AG20443 (cell line): ENCODE data around the gene RGS6.

Experiments used
- DNase-seq: peaks from one replicate; pipeline ENCODE4 v3.0.0; 2012; ENCODE audit warnings: low spot score, mixed read lengths

RGS6 gene

GRCh38 chr14:72164420-72165228 is 232.4 kb downstream of the RGS6 start:
- DNase-seq = no peak

DNA sequence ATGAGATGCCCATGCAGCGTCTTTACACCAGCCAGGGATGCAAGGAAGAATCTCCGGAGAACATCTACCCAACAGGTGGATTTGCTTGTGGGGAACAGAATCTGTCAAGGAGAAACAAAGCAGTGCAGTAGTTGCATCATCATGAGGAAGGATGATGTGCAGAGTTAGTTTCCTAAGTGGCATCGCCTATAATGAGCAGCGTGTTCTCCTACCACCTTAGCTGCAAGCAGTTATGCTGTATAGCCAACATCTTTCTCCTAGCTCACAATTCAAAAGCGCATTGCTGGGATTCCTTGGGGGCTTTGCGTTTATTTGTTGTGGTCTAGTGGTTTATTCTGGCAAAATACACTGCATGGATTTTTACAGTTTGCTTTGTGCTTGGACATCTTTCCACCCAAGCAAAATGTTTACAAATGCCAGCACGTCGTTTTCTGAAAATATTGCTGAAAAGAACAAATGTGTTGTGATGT is 233.0 kb downstream of the RGS6 start:
- DNase-seq = no peak

GRCh38 chr14:72169521-72169920 is 237.3 kb downstream of the RGS6 start:
- no peak for DNase-seq

DNA sequence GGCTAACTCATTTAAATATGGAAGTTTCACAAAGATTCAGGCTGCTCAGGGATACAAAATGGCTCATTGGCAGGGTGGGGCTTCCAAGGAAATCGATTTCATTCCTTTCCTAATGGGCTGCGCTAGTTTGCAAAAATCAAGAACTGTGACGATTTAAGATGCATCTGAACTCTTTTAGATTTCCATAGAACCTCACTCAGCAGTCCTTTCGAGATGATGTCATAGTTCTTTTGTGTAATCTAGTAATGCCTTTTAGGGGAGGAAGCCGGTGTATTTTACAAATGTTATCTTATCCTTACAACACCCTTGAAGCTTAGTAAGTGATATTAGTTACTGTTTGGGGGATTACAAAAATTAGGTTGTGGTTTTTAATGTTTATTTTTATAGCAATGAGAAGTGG is 239.8 kb downstream of the RGS6 start:
- no peak for DNase-seq

DNA sequence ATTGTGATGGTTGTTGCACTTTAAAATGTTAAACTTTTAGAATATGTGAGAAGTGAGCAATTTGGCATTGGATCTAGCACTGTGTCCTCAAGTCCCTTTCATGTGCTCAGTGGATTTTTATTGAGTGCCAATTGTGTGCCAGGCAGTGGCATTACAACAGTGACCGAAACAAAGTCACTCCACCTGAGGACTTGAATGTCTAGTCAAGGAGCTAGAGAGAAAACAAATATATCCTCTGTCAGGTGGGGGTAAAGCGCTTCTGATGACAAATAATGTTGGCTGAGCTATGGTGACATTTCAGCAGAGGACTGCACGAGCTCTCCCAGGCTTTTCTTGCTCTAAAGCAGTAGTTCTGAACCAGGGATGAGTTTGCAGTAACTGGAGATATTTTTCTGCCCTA is 240.4 kb downstream of the RGS6 start:
- no peak for DNase-seq

DNA sequence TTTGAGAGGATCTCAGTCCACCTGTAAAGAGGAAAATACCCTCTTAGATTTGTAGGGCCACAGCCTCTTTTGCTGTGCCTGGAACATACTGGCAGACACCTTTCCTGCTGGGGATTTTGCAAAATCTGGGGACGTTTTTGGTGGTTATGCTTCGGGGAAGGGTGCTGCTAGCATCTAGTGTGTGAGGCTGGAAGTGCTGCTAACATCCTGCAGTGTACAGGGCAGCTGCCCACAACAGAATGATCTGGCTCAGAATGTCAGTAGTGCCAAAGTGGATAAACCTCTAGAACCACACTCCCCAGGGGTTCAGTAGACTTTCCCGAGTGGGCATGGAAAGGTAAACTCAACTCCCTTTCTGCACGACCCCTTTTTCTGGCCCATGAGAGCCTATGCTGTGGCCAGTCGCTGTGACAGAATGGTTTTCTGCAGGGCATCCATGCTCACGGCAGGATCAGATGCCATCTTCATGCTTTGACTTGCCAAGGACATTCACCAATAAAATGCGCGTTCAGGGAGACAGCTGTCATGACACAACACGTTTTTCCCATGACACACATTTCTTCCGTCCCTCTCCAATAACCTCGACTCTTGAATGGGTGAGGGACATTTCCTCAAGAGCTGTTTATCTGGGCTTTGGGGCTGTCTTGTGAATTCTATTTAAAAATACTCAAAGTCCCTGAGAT is 240.9 kb downstream of the RGS6 start:
- no peak for DNase-seq

- DNase-seq = no peak
These were observed 245.0 kb downstream of the RGS6 start for GRCh38 chr14:72177251-72177650.

DNA sequence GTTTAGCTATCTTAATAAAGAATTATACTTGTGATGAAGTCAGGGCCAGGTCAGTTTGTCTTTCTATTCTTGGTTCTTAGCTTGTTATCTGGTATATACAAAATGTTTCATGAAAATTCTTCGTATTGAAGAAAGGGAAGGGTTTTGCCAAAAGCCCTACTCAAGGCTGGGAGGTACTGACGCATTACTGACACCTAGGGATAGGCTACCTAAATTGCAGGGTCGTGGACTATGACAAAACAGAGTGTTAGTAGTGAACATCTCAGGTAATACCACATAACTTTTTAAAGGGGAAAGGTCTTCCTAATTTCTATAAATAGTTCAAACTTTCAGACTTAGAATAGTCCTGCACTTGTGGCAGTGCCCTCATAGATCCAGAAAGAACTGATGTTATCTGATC is 246.3 kb downstream of the RGS6 start:
- no peak for DNase-seq

DNA sequence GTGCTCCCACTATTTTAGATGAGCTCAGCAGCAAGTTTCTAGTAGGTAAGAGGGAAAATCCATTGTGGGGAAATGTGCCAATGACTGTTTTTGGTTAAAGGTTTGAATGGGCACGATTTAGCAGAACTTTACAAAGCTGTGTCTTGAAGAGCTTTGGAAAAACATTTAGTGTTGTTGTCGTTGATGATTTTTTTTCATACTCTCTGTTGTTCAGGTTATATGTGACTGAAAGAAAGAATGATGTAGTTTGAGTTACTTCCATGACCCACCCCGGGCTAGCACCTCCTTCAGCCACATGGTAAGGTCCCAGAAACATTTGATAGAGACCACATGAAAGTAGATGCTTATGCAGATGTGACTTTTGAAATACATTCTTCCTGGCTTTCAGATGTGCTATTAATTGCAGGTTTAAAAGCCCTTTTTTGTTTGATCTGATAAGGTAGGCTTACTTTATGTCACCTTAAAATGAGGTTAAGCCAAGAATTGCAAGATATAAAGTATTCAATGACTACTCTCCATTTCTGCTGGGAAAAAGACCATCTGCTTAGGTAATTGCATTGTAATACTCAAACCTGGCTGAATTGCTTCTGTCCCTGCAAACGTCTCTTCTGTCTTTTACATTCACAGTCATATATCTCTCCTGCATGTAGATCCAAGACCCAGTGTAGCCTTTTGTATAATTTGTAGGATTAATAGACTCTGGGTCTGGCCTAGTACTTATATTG is 250.6 kb downstream of the RGS6 start:
- no peak for DNase-seq

DNA sequence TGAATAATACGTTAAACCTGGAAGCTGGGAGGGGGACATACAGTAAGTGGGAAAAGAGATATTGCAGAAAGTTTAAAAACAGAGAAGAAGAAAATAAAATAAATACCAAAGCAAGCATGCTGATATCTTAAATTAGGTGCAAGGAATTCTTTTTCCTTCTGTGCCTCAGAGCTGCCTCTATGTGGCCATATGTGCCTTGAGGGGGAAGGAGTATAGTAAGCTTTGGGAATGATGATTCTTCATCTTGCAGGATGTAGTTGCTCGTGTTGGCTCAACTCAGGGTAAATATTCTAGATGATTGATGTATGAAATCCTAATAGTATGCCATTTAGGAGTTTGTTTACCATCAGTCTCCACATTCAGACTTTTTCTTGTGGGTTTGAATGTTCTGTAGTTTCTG is 251.4 kb downstream of the RGS6 start:
- DNase-seq = no peak

- DNase-seq = no peak
These were observed 254.3 kb downstream of the RGS6 start for GRCh38 chr14:72186523-72186922.

DNA sequence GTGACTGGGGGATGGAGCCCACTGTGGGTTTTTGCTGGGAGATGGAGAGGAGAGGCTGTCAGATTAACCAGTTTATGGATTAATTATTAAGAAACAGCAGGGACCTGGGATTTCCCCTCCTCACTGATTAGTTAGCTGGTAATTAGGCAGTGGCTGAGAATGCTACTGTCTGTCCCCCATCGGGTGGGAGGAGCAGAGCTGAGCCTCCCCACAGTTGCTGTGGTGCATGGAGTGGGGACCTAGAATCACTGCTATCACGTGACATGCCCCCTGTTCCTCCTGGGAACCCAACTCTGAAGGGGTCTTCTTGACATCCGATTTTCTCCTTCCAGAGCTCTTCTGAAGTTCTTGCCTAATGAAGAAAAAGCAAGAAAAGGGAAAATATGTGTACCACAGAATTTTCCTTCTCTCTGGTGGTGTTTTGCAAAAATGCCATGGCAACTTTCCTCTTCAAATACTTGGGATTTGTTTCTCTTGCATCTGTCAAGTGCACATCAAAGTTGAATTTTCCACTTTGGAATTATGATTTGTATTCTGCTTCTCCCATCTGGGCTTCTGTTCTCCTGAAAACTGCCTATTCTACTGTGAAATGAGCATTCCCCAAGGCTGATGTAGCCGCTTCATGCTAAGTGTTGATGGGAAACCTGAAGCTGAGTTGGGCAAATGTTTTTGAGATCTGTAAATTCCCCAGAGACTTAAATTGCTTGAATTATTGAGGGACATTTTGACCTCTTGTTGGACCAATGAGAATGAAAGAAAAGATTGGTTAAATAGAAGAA is 264.2 kb downstream of the RGS6 start:
- no peak for DNase-seq

DNA sequence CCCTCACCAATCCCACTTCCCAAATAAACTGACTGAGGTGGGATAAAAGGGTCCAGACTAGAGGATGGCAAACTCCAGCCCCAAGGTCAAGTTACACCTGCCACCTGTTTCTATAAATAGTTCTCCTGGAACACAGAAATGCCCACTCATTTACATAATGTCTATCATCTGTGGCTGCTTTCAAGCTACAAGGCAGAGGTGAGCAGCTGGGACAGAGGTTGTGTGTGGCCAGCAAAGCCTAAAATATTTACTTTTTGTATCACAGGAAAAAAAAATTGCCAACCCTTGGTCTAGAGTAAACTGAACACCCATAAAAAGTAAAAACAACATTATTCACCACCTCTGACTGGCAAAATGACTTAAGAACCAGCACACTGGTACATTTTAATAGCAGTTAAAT is 269.4 kb downstream of the RGS6 start:
- DNase-seq = no peak

DNA sequence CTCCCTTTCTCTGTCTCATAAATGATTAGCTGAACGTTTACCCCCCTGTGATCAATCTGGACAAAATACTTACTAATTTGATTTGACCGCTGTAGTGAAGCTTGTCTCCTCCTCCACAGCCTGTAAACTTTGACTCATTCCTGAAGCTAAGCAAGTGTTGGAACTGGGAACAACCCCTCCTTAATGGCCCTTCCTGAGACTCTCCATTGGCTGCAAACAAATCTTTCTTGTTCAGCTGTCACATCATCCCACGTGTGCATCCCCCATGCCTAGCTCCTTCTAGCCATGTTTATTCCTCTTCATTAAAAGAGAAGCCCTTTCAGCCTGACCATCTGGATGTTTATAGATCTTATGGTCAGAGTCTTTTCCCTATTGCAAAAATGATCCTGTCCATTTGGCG is 281.2 kb downstream of the RGS6 start:
- no peak for DNase-seq

DNA sequence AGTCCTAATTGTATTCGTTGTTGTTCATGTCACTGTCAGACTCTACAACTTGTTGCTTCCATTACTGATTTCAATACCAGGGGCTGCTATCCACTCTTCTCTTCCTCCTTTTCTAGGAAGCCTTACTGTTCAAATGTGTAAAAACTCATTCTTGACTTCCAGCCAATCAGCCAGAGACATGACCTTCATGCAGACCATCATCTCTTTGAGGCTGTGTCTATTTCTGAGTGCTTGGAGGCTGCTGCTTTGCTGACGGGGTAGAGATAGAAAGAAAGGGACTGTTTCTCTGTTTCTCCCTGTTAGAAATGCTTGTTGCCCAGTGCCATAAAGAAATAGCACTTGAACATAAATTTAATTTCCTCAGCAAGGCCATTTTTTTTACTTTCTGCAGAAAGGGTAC is 282.9 kb downstream of the RGS6 start:
- no peak for DNase-seq

DNA sequence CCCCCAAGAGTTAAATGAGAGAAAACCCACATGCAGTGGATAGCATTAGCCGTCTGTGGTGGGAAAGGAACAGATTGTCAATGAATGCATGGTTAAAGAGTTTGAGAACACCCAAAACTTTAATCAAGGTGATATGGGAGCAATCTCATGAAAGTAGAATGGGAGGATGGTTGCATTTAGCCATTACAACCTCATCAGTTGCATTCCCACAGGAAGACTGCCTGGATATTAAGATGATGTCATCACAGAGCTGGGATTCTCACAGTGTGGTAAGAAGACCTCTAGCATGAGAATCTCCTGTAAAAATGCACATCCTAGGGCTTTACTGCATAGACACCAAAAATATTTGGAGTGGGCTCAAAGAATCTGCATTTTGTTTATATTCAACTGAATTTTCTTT is 284.9 kb downstream of the RGS6 start:
- DNase-seq = no peak

- DNase-seq = no peak
These were observed 289.8 kb downstream of the RGS6 start for GRCh38 chr14:72222046-72222445.

GRCh38 chr14:72236629-72237028 is 304.4 kb downstream of the RGS6 start:
- no peak for DNase-seq

DNA sequence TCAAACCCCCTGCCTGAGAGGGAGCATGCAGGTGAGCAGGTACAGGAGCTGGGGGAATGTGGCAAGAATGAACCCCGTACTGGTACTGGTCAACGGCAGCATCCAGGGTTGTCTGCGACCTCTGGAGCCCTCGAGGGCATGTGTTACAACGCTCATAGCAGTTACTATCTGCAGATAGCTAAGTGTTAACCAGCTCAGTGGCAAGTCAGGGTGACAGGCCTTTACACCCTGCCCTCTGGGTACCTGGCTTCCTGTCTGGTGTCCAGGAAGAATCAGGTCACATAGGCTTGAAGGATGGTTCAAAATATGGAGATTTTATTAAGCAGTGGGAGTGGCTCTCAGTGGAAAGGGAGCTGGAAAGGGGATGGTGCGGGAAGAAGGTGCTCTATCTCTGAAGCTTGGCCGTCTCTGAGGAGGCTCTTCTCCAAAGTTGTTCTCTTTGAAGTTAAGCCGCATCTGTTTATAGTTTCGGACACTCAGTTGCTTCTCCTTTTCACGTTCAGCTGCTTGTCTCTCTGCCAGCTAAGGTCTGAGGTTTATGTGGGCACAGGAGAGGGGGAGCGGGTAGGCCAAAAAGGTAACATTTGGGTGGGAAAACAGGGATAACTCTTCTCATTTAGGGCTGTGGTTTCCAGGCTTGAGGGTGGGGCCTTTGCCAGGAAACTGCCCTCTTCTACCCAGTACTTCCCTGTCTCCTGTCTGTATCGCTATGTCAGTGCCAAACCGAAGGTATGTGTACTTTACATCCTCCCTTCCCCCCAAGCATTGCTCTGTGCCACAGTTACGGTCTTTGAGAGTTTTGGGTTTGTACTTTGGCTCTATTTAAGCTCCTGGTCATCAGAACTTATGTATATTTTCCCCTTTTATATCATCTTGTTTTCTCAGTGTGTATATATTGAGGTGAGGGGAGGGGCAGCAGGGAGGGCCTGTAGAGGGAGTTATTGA is 305.8 kb downstream of the RGS6 start:
- DNase-seq = no peak

DNA sequence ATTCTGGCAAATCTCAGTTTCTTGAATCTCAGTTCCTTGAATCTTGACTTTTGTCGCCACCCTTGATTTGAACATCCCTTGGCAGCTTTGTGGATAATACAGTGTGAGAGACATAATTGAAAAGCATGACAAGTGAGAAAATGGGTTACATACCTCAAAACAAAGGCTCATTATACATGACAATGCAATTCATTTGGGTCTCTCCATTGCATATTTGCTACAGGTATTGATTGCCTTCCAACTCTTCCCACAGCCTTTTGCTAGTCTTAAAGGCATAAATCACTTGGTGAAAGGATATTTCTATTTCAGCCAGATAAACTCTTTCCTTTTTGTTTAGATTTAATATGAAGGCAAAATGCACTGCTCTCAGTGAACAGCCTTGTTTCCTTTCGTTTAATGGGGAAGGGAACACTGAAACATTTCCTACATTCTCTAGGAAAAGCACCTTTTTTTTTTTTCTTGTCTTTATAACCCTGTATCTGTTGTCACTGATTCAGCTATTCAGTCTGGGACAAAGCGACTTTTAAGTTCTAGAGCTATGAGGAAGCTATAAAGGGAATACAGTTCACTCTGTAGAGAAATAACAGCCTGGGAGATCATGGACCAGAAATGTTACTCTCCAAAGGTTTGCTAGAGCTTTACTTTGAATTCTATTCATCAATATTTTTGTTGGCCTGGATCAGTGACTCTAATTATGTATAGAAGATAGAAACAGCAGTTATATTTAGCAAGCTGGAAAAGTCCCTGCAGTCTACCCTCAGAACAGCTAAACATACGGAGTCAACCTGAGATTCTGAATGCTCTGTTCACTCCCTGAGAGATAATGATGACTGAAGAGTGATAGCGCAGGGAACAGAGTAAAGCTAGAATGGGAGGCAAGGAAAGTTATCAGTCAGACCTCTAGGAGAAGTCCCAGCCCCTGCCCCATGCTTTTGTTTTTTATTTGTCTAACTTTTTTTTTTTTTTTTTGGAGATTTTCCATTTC is 311.4 kb downstream of the RGS6 start:
- DNase-seq = no peak
